CD4-positive, alpha-beta T cell treated with Interleukin-4 for 4 hours (primary cell): ENCODE data around the gene NOS1AP.
"Not testable (repeated sequence)": the region's sequence is repeated elsewhere in the genome, so short reads cannot be mapped to it uniquely, and the experiment has no call there.

Experiments used
- DNase-seq: peaks from one replicate; pipeline ENCODE4 v3.0.0-alpha.2; 2020

Gene NOS1AP

DNA sequence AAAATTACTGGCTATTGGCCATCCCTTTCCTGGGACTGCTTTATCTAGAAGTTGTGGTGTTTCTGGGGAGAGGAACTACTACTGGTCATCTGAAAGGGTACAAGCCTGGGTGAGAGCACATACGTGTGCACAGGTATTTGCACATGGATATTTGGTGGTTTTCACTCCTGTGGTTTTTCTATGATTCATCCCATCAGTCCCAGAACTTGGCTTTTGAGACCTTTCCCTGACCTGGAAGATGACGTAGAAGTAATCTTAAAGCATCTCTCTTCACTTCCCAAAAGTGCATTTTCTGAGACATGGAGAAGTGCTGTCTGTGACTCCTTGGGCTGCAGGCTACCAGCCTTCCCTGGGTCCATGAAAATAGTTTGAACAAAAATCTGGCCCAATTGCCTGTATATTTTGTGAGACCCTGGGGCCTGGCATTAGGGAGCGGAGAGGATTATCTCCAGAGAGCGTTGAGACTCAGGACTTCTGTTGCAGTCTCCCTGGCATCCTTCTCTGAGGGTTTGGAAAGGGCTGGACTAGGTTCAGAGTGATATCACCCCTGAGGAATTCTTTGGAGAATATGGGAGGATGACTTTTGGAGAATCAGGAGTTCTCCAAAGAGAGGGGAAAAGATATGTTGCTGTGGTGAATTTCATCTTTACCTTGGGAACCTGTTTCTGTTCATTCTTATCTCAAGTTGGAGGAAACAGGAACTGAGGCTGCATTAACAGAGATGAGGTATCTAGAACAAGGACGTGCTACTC lies 130.8 kb downstream of the NOS1AP start:
- DNase-seq = no peak

DNA sequence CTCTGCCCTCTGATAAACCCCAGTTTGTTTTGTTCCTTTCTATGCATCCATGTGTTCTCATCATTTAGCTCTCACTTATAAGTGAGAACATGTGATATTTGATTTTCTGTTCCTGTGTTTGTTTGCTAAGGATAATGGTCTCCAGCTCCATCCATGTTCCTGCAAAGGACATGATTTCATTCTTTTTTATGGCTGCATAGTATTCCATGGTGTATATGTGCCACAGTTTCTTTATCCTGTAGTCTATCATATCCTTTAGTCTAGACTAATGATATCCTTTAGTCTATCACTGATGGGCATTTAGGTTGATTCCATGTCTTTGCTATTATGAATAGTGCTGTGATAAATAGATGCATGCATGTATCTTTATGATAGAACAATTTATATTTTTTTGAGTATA lies 131.6 kb downstream of the NOS1AP start:
- DNase-seq = not testable (repeated sequence)

DNA sequence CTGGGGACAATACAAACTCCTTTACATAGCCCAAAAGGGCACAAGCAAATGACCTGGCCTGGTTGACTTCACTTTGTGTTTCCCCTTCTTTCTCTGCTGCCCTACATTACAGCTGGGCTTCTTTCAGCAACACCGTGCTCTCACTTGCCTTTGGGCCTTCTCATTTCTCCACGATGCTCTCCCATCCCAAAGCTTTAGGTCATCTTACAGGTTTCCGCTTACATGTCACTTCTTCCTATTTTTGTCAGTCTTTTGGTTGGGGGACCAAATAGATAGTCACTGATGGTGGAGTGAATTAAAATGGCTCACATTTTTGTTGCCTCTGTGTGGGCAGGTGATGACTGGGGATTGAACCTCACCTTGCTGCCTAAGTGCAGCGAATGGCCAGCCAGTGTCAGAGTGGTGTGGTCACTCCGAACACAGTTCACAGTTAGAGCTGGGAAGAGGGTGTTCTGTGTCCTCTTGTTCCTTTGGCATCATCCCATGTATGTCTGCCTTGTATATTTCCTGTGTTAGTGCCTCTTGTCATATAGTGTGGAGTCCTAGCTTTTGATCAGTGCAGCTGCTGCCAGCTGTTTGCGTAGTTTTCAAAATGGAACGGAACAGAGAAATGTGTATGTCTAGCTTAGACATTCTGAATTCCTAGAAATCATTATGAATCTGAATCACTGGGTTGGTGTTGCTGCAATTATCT lies 134.8 kb downstream of the NOS1AP start:
- DNase-seq = no peak

DNA sequence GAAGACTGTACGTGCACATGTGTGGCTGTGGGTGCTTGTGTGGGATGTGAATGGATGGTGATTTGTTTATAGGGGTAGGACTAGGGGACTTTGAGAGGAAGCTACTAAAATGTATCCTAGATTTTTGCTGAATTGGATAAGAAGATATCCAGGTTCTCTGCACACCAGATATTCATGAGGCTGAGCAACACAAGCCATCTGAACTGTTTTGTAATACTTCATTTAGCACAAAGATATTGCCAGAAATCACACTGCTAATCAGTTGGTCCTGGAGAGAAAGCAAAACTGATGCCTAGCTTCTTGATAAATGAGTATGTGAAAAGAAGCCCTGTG lies 135.3 kb downstream of the NOS1AP start:
- DNase-seq = no peak

DNA sequence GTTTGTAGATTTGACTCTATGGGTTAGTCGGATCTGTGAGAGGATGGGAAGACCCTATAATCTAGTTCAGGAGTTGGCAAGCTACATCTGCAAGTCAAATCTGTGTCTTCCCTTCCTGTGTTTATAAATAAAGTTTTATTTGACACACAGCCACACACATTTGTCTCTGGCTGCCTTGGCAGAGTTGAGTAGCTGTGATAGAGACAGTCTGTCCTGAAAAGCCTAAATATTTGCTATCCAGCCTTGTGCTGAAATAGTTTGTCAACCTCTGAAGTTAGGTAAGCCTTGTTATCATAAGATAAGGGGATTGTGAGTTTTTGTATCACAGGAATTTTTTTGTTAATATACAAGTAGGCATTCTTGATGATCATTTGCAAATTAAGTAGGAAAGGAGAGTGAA lies 136.8 kb downstream of the NOS1AP start:
- DNase-seq = no peak

DNA sequence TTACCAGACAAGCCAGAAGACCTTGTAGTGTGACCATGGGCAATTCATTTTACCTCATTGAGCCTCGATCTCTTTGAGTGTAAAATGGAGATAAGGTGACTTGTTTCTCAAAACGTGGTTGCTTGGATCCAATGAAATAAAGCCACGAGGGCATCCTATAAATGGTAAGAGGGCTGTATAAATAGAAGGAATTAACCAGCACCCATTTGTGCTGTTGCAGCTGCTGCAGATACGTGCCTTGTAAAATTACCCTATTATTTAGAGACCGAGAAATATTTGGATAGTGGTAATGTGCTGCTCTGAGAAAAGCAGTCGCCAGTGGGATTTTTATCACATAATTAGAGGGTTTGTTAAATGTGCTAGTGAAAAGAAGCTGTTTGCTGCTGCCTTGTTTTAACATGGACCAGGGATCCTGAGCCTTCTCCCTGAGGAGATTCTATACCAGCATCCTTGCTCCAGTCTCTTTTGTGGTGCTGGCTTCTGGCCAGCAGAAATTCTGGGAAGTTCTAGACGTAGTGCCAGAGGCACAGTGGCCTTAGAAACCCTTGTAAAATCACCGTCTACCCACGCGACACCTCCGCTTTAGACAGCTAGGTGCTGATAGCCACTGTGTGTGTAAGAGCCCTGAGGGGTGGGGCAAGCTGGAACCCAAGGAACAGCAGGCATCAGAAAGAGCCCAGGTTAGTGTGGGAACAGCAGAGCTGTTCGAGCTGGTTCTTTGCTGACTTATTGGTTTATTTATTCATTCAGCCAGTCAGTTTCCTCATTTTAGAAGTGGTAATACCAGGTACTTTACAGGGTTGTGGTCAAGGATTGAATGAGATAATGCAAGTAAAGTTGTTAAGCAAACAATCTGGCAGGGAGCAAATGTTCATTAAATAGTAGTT lies 137.5 kb downstream of the NOS1AP start:
- no peak for DNase-seq

DNA sequence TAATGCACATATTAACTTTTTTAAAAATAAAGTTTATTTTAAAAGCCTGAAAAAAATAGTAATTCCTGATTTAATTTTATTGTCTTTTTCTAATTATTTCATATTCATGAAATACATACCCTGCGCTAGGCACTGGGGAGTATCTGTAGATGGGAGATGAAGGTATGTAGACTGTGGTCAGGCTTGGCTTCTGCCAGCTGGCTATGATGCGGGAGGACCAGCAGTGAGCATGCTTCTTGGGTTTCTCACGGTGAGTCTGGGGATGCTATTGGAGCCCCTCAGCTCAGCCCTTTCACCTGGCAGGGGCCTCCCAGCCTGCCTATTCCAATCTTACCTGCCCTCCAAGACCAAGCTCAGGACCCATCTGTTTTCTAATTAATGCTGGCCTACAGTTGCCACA lies 138.4 kb downstream of the NOS1AP start:
- no peak for DNase-seq

DNA sequence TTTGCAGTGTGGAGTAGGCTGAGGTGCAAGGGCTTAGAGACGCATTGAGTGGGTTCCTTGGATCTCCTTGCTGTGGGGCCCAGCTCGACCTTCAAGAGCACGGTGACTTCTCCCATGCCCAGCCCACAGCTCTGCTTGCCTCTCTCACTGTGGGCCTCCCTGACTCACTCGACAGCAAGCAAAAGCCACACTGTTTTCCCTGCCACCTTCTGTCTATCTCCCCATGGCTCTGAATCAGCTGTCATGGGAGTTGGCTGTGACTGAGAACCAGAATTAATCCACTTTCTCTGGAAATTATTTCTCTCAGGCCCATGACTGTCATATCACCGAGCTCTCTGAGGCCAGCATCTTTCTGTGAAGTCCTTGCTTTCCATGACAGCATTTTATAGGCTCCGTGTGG lies 140.7 kb downstream of the NOS1AP start:
- no peak for DNase-seq

DNA sequence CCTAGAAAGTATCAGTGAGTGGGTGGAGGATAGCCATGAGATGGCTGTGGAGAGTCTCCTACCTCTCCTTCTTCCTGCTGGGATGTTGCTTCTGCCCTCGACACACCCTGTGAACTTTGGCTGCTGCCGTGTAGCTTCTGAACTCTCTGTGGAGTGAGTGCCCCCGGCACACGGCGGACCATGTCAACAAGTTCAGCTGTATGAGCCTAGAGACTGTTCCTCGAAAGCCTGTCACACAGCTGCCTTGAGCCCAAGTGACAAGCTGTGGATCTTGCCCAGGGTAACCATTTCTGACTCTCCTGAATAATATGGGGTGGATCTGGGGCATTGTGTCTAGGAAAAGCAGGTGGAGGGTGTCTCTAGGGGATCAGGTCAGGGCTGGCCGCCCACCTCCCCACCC lies 143.2 kb downstream of the NOS1AP start:
- no peak for DNase-seq

DNA sequence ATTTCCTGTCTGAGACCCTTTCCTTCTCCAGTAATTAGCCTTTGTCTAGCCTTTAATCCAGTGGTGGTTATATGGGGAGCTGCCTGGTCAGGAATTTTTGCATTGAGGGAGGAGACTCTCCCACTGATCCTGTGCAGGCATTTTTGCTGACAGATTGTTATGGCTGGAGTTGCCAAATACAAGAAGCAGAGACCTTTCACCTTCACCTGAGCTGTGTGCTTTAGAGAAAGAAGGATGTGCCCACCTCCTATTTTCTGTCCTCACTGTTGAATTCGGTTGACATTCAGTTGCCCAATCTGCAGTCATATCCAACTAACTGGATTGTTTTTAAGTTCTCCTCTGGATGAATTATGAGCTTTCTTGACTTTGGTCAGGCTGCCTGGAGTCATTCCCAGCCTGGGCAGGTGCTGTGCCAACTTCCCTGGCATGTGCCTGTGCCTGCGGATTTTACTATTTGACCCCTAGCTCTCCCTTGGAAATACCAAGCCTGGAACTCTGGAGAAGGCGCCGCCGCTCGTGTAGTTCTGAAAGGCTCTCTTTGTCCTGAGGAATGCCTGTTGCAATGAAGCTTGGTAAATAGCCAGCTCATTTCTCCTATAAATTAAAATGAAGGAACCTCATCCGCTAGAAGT lies 143.9 kb downstream of the NOS1AP start:
- DNase-seq = no peak

DNA sequence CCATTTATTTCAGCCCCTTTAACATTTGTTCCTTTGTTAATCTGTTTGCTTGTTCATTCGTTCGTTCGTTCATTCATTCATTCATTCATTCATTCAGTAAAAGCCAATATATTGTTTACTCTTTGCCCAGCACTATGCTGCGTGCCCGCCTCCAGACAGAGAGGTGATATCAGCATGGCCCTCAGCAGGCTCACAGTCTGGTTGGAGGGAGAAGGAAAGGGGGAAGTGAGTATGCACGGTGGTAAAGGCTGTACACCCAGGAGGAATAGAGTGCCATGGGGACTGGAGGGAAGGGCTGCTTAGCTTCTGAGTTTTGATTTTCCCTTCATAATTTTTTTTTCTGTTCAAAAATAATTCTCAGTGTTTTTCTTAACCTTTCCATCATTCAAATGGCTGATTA lies 144.7 kb downstream of the NOS1AP start:
- DNase-seq = no peak

DNA sequence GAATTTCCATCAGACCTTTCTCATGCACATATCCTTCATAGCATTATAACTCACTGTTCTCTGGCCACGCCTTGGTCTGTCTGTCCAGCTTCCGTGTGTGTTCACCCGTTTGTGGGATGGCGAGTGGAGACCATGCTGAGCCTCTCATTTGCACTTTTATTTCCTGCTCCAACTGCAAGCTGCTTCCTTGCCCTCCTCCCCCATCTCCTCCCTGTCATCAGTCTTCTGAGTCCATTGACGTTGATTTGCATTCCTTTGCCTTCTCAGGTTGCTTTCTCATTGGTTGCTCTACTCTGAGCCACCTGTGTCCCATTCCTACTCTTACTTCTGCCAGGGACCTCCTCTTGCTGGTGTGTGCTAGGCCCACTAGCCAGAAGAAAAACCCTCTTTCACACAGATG lies 146.4 kb downstream of the NOS1AP start:
- no peak for DNase-seq

DNA sequence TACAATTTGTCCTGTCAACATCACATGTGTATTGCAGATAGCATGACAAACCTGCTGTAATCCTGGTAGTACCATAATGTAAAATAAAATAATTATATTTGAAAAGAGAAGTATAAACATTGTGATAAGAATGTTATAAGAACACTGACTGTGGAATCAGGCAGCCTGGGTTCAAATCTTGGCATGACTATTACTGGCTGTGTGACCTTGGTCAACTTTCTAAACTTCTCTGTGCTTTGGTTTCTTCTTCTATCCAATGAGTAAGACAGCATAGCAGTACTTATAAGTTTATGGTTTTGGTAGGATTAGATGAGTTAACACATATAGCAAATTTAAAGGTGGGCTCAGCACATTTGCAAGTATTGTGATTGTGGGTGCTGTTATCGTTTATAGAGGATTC lies 147.1 kb downstream of the NOS1AP start:
- no peak for DNase-seq

DNA sequence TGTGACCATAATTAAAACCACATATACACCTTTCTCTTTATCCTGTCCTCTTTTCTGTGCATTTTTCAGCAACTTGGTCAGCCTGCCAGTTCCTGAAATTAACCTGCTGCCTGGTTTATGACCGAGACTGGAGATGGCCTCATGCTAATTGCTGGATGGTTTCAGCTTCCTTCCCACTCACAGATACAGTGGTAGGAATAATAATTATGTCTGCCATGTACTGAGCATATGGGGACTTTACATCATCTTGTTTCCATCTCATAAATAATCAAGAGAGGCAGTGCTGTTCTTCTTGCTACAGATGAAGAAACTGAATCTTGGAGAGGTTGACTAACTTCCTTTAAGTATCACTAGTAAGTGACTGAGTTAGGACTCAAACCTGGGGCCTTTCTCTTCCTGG lies 148.2 kb downstream of the NOS1AP start:
- DNase-seq = no peak

DNA sequence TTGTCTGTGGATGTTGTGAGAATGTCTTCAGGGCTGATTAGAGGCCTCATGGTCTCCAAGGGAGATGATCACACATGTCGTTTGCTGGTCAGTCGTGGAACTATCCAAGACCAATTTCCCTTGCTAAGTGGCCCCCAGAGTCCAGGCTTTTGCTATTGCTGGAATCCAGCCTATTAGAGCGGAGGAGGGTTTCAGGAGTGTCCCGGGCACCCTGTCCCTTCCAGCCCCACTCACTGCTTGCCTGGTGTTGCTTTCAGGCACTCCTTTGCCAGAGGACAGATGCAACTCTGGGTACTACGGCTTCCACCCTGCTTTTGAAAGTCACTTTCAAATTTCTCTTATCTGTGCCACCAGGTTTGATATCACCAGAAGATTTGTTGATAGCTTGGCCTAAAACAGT lies 149.1 kb downstream of the NOS1AP start:
- no peak for DNase-seq

DNA sequence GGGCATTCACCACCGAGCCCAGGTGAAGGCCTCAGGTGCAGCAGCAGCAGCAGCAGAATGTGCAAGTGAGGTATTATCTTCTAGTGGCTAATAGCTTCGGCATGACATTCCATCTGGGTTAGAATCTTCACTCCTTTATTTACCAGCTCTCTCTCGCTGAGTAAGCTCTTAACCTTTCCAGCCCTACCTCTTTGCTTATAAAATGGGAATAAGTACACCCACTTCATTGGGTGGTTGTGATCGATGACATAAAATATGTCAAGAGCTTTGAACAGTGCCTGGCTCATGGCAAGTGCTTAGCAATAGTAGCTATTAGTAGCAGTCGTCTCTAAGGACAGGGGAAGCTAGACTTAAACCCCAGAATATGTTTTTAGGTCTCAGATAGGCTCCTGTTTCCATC lies 149.5 kb downstream of the NOS1AP start:
- no peak for DNase-seq

DNA sequence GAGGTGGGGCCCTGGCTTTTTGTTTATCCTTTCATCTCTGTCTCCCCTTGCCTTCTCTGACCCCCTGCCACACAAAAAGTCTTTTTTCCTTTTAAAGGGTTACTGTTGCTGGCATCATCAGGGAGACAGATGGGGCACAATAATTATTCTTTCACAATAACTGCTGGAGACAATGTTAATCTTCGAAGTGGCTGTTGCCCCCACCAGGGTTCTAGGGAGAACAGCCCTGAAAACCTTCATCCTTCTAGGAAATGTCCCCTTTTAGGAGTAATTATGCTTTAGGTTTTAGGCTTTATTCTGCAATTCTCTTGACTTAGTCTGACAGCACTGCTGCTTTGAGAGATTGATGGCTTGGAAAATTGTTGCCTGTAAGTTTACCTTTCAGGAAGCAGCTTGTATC lies 150.0 kb downstream of the NOS1AP start:
- no peak for DNase-seq

DNA sequence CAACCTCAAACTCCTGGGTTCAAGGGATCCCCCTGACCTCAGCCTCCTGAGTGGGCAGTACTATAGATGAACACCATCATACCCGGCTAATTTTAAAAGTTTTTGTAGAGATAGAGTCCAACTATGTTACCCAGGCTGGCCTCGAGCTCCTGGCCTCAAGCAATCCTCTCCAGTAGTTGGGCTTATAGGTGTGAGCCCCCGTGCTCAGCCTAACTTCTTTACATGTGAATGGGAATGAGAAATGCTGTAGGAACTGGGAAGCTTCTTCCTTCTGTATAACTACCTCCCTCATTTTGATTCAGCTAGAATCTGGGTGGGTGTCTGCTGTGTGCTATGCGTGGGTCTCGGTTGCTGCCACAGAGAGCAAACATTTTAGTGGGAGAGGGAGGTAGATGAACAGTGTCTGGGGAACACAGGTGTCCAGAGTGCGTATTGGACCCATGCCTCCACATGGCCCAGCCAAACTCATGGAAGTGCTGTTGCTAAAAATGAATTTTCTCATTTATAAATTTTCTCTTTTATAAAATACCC lies 150.6 kb downstream of the NOS1AP start:
- DNase-seq = no peak

DNA sequence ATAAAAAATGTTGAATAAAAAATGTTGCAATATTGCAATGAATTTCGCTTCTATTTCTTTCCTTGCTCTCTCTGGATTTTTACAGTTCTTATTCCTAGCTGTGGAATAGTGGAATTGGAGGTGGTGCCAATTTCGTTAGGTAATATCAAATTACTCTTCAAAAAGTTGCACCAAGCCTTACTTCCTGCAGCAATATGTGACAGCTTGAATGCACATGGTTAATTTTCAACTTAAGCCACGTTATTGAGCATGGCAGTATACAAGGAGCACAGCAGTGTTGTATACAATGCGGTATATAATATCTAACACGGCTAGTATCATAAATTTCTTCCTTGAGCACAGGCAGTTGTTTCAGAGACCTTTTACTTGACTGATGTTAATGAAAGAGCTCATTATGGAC lies 152.5 kb downstream of the NOS1AP start:
- DNase-seq = no peak

DNA sequence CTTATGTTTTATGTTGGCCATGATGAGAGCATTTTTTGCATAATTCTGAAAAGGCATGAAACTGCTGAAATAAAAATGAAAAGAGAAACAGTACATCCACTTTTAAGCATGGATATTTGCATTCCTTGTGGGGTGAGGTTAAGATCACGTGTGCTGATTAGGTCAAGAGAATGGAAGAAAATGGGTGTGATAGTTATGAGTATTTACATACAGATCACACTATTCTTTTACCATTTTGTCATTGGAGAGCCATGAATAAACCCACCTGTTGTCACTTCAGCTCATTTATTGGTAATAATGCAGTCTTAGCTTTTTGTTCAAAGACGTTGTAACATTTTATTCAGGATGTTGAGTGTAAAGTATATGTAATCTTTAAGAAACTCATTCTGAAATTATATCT lies 153.2 kb downstream of the NOS1AP start:
- no peak for DNase-seq

DNA sequence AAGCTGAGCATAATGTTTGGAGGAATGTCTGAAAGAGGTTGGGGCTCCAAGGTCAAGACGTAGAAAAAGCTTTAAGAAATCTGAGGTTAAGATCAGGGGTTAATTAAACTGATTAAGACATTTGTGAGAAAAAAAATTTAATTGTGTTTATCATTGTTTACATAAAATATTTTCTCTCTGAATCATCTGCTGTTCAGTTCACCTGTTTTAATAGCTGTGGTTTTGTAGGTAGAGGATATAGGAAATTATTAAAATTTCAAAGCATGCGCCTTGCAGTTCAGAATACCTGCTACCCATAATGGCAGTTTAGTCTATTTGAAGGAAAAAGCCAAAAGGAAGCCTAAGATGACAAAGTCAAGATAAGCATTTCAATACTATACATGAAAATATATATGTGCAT lies 154.0 kb downstream of the NOS1AP start:
- DNase-seq = no peak

DNA sequence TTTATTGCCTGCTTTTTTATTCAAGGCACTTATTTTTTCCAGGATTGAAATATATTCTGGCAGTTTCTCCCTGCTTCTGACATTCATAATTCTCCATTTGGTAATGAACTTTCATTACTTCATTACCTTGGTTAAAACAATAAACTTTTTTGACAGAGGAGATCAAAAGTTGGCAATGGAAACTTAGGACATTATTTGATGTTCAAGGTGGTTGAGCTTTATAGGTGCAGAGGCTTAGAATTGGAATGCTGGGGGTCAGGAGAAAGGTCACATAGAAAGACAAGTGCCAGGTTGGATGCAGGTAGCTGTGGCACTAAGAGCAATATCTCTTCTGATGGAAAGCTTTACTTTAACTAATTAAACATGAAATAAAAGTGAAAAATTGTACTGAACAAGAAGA lies 154.8 kb downstream of the NOS1AP start:
- no peak for DNase-seq

DNA sequence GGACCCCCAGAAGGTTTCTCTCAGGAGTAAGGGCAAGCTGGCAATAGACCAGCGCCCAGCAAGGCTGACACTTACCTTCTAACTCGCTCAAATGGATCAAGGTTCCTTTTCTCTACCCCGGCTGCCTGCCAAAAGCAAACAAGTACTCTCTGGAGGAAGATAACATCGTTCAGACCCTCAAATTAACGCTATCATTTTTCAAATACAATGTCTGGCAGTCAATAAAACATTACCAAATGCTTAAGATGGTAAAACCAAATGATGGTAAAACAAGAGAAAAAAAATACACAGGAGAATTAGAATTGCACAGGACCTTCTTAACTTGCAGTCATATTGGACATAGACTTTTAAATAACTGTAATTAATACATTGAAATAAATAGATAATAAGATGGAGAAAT lies 159.1 kb downstream of the NOS1AP start:
- no peak for DNase-seq
